ENCODE results near the gene TFPT. TPM values are rescaled to one million over a fixed set of nuclear protein-coding genes. Genes with fewer than 3 reads are reported as not detected.

Gene TFPT
- total RNA-seq, 1 experiment from 2014 or later, result 26.6 TPM

GRCh38 chr19:54129617-54129996, 14.2 kb upstream of the TFPT start:
- no peak overlapping the region for H3K56ac ChIP-seq (ENCODE audit: insufficient read length, low read depth, low read length)
- H2BK5ac ChIP-seq (ENCODE audit: insufficient read length, low read length), result no peak overlapping the region
- no peak overlapping the region for H2BK20ac ChIP-seq (ENCODE audit: low read depth, low read length, poor library complexity, severe bottlenecking)
- Mint-ChIP-seq H3K36me3 (ENCODE audit: insufficient read depth in 1 of 3, low read depth in 3 of 3) (peaks cover 31 to 75% (median 62%) of the 10 kb centered on the region in 3 experiments), H3K27me3 (ENCODE audit: low read depth) (peaks cover 1% of the 10 kb centered on the region; the same call in 1 of the 2 replicates), H3K4me1 (peaks cover 4% of the 10 kb centered on the region in 2 experiments; a peak in 2 of 4 replicates), H3K27ac (no peak overlapping the region), H3K9me3 (peaks cover 11 to 12% of the 10 kb centered on the region in 2 experiments), H3K4me3 (no peak overlapping the region)
- peaks cover 3% of the 10 kb centered on the region for H4K20me1 ChIP-seq (ENCODE audit: control insufficient read depth, insufficient read depth, insufficient read length)
- H3K18ac ChIP-seq (ENCODE audit: insufficient read length, low read depth, low read length), result no peak overlapping the region
- no peak overlapping the region for H2AFZ ChIP-seq (ENCODE audit: low read length)
- no peak overlapping the region for H3T11ph ChIP-seq (ENCODE audit: low read length)
- H3K23ac ChIP-seq (ENCODE audit: insufficient read length, low read depth, low read length), result no peak overlapping the region
- H3K27ac ChIP-seq (ENCODE audit: insufficient read length, low read depth, low read length), result no peak overlapping the region
- no peak overlapping the region for H2AK5ac ChIP-seq (ENCODE audit: insufficient read length, low read length)
- no peak overlapping the region for H3K4me2 ChIP-seq (ENCODE audit: insufficient read depth, insufficient read length, low read length)
- H3K4ac ChIP-seq (ENCODE audit: low read depth, low read length), result no peak overlapping the region
- H4K8ac ChIP-seq (replicated peaks; ENCODE audit: insufficient read length, low read depth, low read length), result no peak overlapping the region
- H3K9me3 ChIP-seq (ENCODE audit: control insufficient read depth, low read depth, low read length), result peaks cover 4% of the 10 kb centered on the region
- H4K91ac ChIP-seq (ENCODE audit: insufficient read length, low read depth, low read length), result no peak overlapping the region
- TF ChIP-seq, protein P1, sequence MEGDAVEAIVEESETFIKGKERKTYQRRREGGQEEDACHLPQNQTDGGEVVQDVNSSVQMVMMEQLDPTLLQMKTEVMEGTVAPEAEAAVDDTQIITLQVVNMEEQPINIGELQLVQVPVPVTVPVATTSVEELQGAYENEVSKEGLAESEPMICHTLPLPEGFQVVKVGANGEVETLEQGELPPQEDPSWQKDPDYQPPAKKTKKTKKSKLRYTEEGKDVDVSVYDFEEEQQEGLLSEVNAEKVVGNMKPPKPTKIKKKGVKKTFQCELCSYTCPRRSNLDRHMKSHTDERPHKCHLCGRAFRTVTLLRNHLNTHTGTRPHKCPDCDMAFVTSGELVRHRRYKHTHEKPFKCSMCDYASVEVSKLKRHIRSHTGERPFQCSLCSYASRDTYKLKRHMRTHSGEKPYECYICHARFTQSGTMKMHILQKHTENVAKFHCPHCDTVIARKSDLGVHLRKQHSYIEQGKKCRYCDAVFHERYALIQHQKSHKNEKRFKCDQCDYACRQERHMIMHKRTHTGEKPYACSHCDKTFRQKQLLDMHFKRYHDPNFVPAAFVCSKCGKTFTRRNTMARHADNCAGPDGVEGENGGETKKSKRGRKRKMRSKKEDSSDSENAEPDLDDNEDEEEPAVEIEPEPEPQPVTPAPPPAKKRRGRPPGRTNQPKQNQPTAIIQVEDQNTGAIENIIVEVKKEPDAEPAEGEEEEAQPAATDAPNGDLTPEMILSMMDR (conservative IDR thresholded peaks at IDR 0.05), result no peak
- H4K5ac ChIP-seq (ENCODE audit: insufficient read length, low read depth, low read length), result no peak overlapping the region
- peaks cover 4% of the 10 kb centered on the region for H3K23me2 ChIP-seq (ENCODE audit: insufficient read length, low read depth, low read length, poor library complexity, severe bottlenecking)
- H3K14ac ChIP-seq (ENCODE audit: insufficient read depth, low read length), result no peak overlapping the region
- H3K79me1 ChIP-seq (ENCODE audit: insufficient read depth, low read depth, low read length, poor library complexity, severe bottlenecking), result peaks cover 4% of the 10 kb centered on the region
- DNase-seq, result no peak
- no peak overlapping the region for H3K9ac ChIP-seq (ENCODE audit: extremely low read depth, insufficient read length, low read length)
- no peak overlapping the region for H2BK120ac ChIP-seq (ENCODE audit: low read depth, low read length, poor library complexity, severe bottlenecking)
- H3K4me1 ChIP-seq (ENCODE audit: insufficient read depth, low read length), result no peaks in the 10 kb centered on the region
- WGBS (ENCODE audit: extremely low coverage, insufficient read length, low lambda C conversion rate), result no CpG with 5 or more reads among the region's 20 CpGs
- H2BK12ac ChIP-seq (ENCODE audit: insufficient read length, low read depth, low read length), result no peak overlapping the region
- no peaks in the 10 kb centered on the region for H3K79me2 ChIP-seq (ENCODE audit: insufficient read depth, low read length)
- no peaks in the 10 kb centered on the region for H3K27me3 ChIP-seq (ENCODE audit: insufficient read depth, low read length)
- H2BK15ac ChIP-seq (ENCODE audit: low read depth, low read length), result no peak overlapping the region

Measured in H9 (cell line).